Globus pallidus (tissue), 1 donor: Measurements from ENCODE around the gene PXT1.
"Not testable (repeated sequence)": the region's sequence is repeated elsewhere in the genome, so short reads cannot be mapped to it uniquely, and the experiment has no call there.

ENCODE experiments used
- DNase-seq: peaks from one replicate; pipeline ENCODE4 v3.0.0-alpha.2; 2015; ENCODE audit warnings: low spot score

Gene PXT1

DNA sequence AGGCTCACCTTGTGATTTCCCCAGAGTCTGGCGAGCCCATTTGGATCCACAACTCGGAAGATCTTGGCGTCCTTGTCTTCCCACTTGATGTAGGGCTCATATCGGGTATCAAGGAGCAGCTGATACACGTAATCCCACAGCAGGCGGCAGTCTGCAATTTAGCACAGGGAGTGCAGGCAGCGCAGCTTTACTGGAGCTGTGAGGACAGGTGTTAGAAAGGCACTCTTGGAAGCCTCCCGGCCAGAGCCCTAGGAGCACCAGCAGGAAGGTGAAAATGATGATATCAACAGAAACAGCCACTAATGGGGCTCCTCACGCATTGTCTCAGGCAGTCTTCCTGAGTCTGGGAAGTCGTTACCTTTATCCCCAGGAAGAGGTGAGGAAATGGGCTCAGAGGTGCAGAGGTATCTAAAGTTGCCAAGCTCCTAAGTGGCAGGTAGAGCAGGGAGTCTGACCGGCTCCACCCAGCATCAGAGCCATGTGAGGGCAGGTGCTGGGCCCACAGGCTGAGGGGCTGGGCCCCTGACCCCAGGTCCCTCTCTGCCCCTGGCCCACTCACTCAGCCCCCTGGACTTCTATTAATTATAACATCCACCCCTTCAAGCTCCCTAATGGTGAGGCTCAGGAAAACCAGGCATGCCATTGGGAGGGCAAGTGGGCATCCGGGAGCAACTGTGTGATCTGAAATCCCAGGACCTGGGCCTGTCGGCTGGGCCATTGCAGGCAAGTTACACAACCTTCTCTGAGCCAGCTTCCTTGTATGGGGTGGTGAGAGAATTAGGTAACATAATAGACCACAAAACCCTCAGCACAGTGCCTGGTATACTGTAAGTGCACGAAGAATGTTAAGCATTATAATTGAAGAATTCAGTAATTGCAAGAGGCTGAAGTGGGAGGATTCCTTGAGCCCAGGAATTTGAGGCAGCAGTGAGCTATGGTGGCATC is 73.5 kb downstream of the PXT1 start:
- DNase-seq: no peak

DNA sequence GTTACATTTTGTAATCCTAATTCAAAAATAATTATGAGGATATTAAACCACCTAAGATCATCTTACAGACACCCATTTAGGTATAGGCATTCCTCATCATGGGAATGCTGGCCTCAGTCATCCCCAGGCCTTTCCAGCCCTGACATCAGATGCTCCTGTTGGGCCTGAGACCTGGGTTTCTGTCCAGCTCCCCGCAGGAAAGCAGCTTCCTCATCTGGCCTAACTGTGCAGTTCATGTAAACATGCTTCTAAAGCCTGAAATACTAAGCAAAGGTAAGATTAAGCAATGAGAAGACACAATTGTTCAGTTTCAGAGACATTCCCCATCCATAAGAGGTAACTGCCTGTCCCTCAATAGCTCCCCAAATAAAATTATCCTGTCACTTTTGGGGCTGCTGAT is 74.2 kb downstream of the PXT1 start:
- DNase-seq: no peak

DNA sequence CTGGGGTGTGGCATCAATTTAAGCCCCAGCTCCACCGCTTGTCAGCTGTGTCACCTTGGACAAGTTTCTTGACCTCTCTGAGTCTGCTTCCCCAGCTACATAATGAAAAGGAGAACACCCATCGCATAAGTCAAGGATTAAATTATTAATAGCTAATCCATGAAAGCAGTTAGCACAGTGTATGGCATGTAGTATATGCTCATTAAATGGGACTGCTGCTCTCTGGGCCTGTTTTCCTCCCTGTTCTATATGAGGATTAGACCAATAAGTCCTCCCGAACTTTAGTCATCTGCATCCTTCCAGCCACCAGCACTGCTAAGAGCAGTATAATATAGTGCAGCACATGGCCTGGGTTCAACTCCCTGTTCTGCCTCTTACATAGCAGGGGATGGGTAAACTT is 74.9 kb downstream of the PXT1 start:
- DNase-seq: no peak

DNA sequence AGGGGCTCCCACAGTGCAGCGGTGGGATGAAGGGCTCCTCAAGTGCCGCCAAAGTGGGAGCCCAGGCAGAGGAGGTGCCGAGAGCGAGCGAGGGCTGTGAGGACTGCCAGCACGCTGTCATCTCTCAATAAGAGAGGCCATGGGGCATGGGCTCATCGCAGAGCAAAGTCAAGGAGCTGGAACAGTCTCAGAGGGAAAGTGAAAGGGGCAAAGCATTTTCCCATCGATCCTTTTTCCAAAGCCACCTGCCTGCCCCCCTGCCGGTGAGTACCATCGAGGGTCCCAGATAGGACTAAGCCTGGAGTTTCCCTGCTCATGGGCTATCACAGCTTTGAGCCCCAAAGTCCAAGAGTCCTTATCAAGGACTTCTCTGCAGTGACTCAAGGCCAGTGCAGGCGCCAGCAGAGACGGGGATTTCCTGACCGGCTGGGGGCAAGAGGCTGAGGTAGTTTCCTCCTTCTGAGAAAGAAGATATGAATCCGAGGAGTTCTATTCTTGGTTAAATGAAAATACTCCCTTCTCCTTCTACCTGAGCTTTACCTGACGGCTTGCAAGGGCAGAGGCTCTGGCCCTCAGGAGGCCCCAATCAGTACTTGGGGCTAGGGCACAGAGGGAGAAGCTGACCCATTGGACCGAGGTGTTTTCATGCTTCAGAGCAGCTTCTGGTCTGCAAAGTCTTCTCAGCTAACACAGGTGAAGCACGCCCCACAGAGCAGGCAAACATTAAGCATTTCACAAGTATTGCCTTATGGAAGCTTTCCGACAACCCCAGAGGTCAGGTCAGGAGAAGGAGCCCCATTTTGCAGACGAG is 77.8 kb downstream of the PXT1 start:
- DNase-seq: no peak

DNA sequence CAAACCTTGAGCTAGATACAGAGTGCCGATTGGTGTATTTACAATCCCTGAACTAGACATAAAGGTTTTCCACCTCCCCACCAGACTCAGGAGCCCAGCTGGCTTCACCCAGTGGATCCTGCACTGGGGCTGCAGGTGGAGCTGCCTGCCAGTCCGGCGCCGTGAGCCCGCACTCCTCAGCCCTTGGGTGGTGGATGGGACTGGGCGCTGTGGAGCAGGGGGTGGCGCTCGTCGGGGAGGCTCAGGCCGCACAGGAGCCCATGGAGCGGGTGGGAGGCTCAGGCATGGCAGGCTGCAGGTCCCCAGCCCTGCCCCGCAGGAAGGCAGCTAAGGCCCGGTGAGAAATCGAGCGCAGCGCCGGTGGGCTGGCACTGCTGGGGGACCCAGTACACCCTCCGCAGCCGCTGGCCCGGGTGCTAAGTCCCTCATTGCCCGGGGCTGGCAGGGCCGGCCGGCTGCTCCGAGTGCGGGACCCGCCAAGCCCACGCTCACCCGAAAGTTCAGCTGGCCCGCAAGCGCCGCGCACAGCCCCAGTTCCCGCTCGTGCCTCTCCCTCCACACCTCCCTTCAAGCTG is 78.5 kb downstream of the PXT1 start:
- not testable (repeated sequence) for DNase-seq

DNA sequence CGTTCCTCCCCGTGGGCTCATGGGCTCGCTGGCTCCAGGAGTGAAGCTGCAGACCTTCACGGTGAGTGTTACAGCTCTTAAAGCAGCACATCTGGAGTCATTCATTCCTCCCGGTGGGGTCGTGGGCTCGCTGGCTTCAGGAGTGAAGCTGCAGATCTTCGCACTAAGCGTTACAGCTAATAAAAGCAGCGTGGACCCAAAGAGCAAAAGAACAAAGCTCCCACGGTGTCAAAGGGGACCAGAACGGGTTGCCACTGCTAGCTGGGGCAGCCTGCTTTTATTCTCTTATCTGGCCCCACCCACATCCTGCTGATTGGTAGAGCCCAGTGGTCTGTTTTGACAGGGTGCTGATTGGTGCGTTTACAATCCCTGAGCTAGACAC is 79.3 kb downstream of the PXT1 start:
- DNase-seq: not testable (repeated sequence)

DNA sequence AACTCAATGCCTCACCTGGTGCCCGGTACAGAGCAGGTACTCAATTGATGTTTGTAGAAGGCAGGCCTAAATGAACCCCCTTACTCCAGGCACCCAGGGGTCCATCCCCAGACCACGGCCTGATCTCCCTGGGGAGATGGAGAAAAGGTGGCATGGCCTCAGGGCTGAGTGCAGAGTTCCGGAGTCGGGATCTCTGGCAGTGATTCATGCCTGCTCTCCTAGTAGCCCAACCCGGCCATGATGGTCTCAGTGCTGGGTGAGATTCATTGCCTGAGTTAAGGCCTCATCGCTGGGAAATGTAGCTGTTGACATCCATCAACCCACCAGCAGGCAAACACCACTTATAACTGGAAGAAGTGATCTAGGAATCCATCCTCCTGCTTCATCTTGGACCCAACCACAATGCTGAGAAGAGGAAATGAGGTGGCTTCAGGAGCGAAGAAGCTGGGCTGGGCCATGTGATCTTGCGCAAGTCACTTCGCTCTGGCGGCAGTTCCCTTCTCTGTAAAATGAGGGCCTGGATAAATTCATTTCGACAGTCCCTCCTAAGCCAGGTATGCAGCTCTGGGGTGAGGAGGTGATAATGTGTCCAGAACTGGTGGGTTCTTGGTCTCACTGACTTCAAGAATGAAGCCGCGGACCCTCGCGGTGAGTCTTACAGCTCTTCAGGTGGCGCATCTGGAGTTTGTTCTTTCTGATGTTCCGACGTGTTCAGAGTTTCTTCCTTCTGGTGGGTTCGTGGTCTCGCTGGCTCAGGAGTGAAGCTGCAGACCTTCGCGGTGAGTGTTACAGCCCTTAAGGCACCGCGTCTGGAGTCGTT is 79.9 kb downstream of the PXT1 start:
- no peak for DNase-seq

DNA sequence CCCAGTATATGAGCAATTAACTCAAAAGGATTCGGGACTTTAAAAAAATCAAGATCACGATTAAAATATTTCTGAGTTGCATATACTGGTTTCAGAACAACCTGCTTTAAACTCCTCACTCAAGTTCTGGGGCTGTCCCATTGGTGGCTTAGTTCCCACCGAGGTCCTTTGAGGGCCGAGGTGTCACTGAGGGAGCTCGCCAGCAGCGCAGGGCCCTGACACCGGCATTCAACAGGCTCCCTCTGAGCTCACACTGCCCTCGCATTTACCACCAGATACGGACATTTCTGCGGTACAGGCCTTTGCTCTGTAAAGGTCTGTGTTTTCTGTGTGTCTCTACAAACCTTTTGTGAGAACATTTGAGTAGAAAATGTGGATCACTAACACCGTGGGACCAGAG is 81.6 kb downstream of the PXT1 start:
- DNase-seq: no peak

DNA sequence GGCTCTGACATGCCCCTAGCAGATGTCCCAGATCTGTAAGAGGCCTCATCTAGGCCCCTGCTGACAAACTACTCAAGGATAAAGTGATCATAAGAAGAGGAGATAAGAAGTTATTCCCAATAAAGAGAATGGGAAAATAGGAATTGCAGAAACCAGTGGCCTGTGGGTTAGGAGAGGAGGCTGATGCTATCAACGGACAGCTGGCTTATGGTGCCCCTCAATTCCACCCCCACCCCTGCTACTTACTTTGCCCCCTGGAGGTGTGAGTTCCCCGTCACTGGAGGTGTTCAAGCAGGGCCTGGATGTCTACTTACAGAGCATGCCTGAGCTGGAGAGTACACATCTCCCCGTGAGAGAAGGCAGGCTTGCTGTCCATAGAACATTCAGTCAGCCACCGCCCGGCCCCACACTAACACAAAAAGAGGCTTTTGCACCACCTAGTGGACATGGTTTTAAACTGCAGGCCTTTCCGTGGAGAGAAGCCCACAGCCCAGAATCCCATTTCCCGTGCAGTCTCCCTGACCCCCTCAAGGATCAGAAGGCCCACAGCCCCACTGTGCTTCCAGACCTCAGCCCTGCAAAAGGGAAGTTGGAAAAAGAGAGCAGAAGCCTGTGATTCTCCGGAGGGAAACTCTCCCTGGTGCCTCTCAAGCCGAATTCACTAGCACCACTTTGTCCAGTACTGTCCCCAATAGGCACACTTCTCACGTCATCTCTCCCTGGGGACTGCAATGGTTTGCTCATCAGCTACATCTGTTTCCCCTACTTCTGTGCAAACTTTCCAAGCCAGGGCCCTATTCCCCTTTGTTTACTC is 82.2 kb downstream of the PXT1 start:
- DNase-seq: peak; percentile 81

DNA sequence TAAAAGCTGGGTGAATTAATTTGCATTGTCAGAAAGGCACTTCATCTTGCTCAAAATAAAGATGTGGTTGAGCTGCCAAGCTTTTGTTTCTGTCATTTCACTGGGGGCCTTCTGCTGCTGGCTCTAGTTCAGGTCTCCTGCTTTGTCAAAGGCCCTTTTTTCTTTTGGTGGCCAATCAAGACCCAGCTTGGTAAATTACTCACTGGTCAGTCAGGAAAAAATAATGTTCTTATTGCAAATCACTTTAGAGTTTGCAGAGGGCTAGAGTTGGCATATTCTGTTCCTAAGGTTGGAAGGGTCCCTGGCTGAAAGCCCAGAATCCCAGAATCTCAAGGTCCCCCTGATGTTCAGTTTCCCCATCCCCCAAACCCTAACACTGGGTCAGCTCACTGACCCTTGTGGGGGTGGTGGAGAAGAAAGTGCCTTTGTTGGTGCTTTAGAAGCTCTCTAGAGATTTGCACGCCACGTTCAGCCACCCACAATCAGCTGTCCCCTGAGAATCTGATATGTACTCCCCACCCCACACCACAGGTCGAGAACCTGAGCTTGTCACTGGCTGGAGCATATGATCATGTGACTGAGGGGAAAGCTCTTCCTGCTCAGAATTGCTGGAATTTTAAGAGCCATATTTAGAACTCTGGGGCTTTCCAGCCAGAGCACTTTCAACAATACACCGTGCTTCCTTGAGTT is 84.3 kb downstream of the PXT1 start:
- DNase-seq: peak; percentile 87

DNA sequence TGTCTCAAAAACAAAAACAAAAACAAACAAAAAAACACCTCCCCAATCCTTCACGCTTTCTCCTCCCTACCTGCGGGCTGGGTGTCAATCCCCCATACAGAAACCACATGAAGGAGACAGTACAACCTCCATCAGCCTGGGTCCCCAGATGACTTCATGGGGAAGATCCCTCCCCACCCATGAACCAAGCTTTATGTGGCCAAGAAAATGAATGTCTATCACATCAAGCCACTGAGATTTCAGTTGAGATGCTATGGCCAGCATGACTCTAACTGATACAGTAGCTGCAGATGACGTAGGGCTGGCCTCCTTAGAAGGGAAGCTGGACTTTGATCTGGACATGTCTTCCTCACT is 84.8 kb downstream of the PXT1 start:
- DNase-seq: no peak

DNA sequence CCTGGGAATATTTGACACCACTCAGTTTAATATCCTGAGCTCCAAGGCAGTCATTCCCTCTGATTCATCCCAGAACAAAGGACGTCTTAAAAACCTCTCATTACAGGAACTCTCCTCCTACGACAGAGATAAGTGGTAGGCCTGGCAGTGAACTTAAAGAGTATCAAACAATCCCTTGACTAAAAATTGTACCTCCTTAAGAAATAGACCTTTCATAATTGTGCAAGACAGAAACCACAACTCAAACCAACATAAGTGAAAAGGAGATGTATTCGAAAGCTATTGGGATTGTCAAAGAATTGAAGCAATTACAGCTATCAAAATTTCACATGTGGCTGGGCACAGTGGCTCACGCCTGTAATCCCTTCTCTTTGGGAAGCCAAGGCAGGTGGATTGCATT is 86.8 kb downstream of the PXT1 start:
- DNase-seq: no peak

DNA sequence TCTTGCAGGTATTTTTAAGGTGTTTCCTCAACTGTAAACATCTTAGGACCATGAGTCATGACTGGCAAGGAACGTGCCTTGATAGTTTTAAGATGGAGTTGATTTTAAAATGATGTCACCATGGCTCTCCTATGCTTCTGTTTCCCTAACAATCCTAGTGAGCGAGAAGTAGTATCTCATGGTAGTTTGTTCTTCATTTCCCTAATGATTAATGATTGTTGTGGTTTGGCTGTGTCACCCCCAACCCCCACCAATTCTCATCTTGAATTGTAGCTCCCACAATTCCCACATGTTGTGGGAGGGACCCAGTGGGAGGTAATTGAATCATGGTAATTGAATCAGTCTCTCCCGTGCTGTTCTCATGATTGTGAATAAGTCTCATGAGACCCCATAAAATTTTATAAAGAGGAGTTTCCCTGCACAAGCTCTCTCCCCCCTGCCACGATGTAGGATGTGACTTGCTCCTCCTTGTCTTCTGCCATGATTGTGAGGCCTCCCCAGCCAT is 89.2 kb downstream of the PXT1 start:
- no peak for DNase-seq

DNA sequence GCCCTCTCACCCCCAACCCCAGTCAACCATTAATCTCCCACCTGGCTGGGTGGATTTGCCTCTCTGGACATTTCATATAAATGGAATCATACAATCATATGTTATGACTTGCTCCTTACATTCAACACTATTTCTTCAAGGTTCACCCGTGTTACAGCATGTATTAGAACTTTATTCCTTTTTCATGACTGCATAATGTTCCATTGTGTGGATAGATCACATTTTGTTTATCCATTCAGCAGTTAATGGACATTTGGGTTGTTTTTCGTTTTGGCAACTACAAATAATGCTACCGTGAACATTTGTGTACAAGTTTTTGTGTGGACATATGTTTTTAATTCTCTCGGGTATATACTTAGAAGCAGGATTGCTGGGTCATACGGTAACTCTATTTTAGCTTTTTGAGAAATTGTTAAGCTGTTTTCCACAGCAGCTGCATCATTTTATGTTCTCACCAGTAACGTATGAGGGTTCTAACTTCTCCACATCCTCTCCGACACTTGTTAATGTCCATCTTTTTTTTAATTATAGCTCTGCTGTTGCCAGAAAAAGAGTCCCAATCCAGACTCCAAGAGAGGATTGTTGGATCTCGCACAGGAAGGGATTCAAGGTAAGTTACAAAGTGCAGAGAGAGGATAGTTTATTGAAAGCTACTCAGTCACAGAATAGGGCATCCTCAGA is 90.0 kb downstream of the PXT1 start:
- DNase-seq: no peak

DNA sequence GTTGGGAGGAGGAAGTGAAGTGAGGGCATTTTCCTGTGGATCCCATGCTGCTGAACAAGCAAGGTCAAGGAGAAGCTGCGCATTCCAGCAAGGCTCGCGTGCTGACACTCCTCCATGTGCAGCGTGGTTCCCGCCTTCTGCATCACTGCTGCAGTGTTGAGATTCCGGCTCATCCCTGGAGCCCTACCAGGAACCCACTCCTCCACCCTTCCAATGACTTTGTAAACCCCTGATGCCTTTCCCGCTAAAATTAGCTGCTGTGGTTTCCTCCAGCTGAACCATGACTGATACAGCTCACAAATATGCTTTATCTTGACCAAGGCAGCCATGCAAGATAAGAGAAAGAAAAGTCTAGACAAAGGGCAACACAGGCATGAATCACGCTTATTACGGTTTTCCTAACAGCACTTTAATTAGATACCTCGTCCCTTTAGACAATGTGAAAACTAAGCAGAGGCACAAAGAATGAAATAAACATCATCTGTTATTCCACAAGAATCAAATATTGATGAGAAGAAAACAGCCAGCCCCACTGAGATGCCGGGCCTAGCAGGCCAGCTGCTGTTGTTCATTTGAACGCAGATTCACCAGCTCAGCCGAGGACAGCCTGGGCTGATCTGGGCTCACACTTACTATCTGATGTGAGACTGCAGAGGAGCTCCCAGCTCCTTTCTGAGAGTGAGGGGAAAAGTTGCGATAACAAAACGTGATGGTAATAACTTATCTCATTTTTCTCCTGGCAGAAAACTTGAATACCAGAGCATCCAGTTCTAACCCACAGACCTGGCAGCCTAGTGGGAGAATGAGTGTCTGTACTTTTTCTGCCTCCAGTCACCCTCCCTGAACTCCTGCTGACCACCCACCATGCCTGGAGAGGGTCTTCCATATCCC is 91.7 kb downstream of the PXT1 start:
- DNase-seq: no peak

DNA sequence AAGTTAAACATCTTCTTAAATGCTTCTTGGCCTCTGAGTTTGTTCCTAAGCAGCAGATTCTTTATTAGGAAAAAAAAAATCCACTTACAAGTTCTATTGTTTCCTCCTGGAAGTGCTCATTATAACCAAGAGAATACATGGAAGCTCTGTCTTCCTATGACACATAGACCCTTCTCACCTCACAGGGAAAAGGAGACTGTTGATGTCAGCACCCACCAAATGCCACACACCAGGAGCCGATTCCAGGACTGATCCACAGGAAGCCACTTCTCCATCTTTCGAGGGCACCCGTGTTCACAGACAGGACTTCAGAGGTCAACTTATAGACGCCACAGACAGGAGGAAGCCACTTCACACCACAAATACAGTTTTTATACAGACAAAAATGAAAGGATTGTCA is 92.6 kb downstream of the PXT1 start:
- no peak for DNase-seq

DNA sequence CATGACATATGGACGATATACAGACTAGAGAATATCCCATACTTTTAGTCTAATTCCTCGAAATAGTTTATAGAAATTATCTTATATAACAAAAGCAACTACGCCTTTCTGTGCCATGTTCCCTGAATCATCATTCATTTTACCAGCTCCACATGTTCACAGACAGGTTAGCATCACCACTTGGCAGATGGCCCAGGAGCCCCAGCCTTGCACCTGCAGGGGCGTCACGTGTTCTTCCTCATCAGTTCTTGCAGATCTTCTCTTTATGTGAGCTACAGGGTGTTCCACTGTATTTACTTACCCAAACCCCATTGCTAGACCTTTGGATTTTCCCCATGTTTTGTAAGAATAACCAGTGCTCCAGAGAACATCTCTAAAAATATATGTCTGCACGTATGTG is 93.4 kb downstream of the PXT1 start:
- no peak for DNase-seq

DNA sequence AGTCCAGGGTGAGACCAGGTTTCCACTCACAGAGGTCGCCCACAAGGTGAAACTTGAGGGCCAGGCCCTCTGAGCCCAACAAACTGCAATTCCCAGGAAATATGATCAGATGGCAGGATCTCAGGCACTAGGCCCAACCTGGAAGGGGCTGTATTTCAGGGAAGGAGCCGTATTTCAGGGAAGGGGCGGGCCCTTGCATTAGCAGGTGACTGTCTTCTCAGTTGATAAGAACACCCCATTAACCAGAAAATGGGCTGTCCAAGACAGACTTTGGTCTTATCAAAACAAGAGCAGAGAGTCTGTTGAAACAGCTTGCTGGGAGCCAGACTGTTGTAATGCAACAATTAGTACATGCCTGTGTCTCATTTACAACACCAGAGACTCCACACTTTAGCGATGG is 95.0 kb downstream of the PXT1 start:
- DNase-seq: no peak
